Naive thymus-derived CD4-positive, alpha-beta T cell (primary cell): Measurements from ENCODE around the gene PPP1R1B. TPM values are rescaled to one million over a fixed set of nuclear protein-coding genes. Genes with fewer than 3 reads are reported as not detected.

Experiments used
- ATAC-seq: fragments of 150-1000 bp; cut with Tn5 transposase; 2 replicates; pipeline ENCODE4 v1.10.0; 2021; ENCODE audit warnings: mild to moderate bottlenecking, moderate library complexity
- CTCF ChIA-PET: fragments of 350-600 bp; sonication (Branson Sonifier 250); formaldehyde crosslinking; loops from one replicate; lab custom pipeline; 2021; ENCODE audit warnings: antibody characterized with exemption; lab: Charles Lee
- POLR2A ChIA-PET: fragments of 350-600 bp; sonication (Branson Sonifier 250); formaldehyde crosslinking; loops from one replicate; lab custom pipeline; 2021; ENCODE audit warnings: antibody characterized with exemption, inconsistent platforms; lab: Charles Lee
- DNase-seq, 9 donors: peaks; one replicate each; pipeline versions ENCODE4 v3.0.0 to v3.0.0-alpha.2; 2020 to 2022; ENCODE audit warnings: mixed read lengths in 1 of 9
- H3K27ac ChIP-seq: one replicate; pipeline ENCODE4 v1.7.0; 2013; ENCODE audit warnings: mild to moderate bottlenecking, low read depth, low read length, moderate library complexity
- H3K27me3 ChIP-seq, 2 donors: one replicate each; pipeline ENCODE4 v1.7.0; 2013; ENCODE audit warnings: low read length in 2 of 2, mild to moderate bottlenecking in 2 of 2, moderate library complexity in 2 of 2; ENCODE audit not compliant: control insufficient read depth in 2 of 2, insufficient read depth in 2 of 2
- H3K36me3 ChIP-seq, 3 experiments: 1 replicate in 2 of 3; 2 replicates in 1 of 3; pipeline ENCODE4 v1.7.0; 2013; ENCODE audit warnings: low read length in 3 of 3, mild to moderate bottlenecking in 3 of 3, moderate library complexity in 1 of 3; ENCODE audit not compliant: insufficient read depth in 3 of 3, control insufficient read depth in 2 of 3
- H3K4me1 ChIP-seq, 2 donors: one replicate each; pipeline ENCODE4 v1.7.0; 2013; ENCODE audit warnings: low read length in 2 of 2, mild to moderate bottlenecking in 2 of 2, moderate library complexity in 1 of 2; ENCODE audit not compliant: control insufficient read depth in 2 of 2, insufficient read depth in 2 of 2
- H3K4me3 ChIP-seq: 2 replicates; pipeline ENCODE4 v1.7.0; 2013; ENCODE audit warnings: mild to moderate bottlenecking, low read length
- H3K9me3 ChIP-seq, 3 experiments: 1 replicate in 2 of 3; 2 replicates in 1 of 3; pipeline ENCODE4 v1.7.0; 2013; ENCODE audit warnings: low read length in 3 of 3; ENCODE audit not compliant: control insufficient read depth in 2 of 3
- H3K27ac Mint-ChIP-seq, 9 donors: one replicate each; pipeline ENCODE4 v1.8.0; 2020 to 2022; ENCODE audit warnings: mixed read lengths in 9 of 9, mild to moderate bottlenecking in 8 of 9, moderate library complexity in 5 of 9, inconsistent platforms in 2 of 9
- H3K27me3 Mint-ChIP-seq, 5 donors: one replicate each; pipeline ENCODE4 v1.8.0; 2021 to 2022; ENCODE audit warnings: mixed read lengths in 5 of 5, mild to moderate bottlenecking in 1 of 5
- H3K36me3 Mint-ChIP-seq, 5 donors: one replicate each; pipeline ENCODE4 v1.8.0; 2020 to 2022; ENCODE audit warnings: mixed read lengths in 5 of 5, mild to moderate bottlenecking in 3 of 5, inconsistent platforms in 1 of 5
- H3K4me1 Mint-ChIP-seq, 7 donors: one replicate each; pipeline ENCODE4 v1.8.0; 2020 to 2022; ENCODE audit warnings: mixed read lengths in 7 of 7, mild to moderate bottlenecking in 3 of 7, inconsistent platforms in 1 of 7
- H3K4me3 Mint-ChIP-seq, 10 donors: one replicate each; pipeline ENCODE4 v1.8.0; 2020 to 2022; ENCODE audit warnings: mild to moderate bottlenecking in 10 of 10, mixed read lengths in 10 of 10, moderate library complexity in 6 of 10, inconsistent platforms in 2 of 10
- H3K9me3 Mint-ChIP-seq, 11 donors: one replicate each; pipeline ENCODE4 v1.8.0; 2020 to 2022; ENCODE audit warnings: mixed read lengths in 11 of 11, mild to moderate bottlenecking in 4 of 11, inconsistent platforms in 1 of 11, moderate library complexity in 1 of 11
- intact Hi-C, 2 donors: fragments of 100-400 bp; cut with micrococcal nuclease; formaldehyde crosslinking; loops; one replicate each; pipeline ENCODE4 v1.15.1; 2023
- polyA plus RNA-seq, 2 donors: library from polyadenylated mRNA; unstranded; fragments of 300-500 nt; fragmentation: Illumina TruSeq; gene quantifications; one replicate each; pipeline ENCODE4 v1.2.3, GENCODE V29; 2021
- total RNA-seq, 6 experiments: library from RNA in 5 of 6; stranded (reverse) in 5 of 6; gene quantifications; 1 replicate in 5 of 6; 2 replicates in 1 of 6; pipeline ENCODE4 v1.2.3 and lab custom pipeline; 2021 to 2026

The PPP1R1B gene
- total and polyA plus RNA-seq, 7 experiments from 2014 or later, result not detected

GRCh38 chr17:39604911-39605491, 21.8 kb upstream of the PPP1R1B start:
- H3K4me1 Mint-ChIP-seq, result peaks cover 0 to 31% (median 18%) of the 10 kb centered on the region in 7 donors
- Histone ChIP-seq H3K4me3 (no peak overlapping the region), H3K36me3 (no peaks in the 10 kb centered on the region), H3K9me3 (no peaks in the 10 kb centered on the region), H3K27ac (no peak overlapping the region), H3K4me1 (peaks cover 14 to 39% of the 10 kb centered on the region in 2 donors), H3K27me3 (peaks cover 21 to 45% of the 10 kb centered on the region in 2 donors)
- DNase-seq (no peak), ATAC-seq (no peak)
- peaks cover 53 to 85% (median 60%) of the 10 kb centered on the region in 5 donors for H3K27me3 Mint-ChIP-seq
- POLR2A ChIA-PET, result interaction anchor here (1.0 kb wide), 1 partner anchor 9 kb away, joined by 3 read pairs; no protein-coding TSS in a partner anchor
- intact Hi-C loops, result no loop called here
- H3K4me3 Mint-ChIP-seq, result peak overlapping the region in 9 of 10 donors; percentile 14 to 75 (median 58)
- CTCF ChIA-PET, result no interaction called here
- H3K36me3 Mint-ChIP-seq, result no peaks in the 10 kb centered on the region
- peak overlapping the region in 1 of 9 donors; percentile 52 for H3K27ac Mint-ChIP-seq
- H3K9me3 Mint-ChIP-seq, result peaks cover 0 to 2% (median 0%) of the 10 kb centered on the region in 11 donors

GRCh38 chr17:39605492-39606433, 21.0 kb upstream of the PPP1R1B start:
- Mint-ChIP-seq H3K27me3 (peaks cover 46 to 83% (median 52%) of the 10 kb centered on the region in 5 donors), H3K4me1 (peaks cover 0 to 30% (median 17%) of the 10 kb centered on the region in 7 donors), H3K36me3 (no peaks in the 10 kb centered on the region), H3K9me3 (peaks cover 0 to 2% (median 0%) of the 10 kb centered on the region in 11 donors), H3K4me3 (peak overlapping the region in 9 of 10 donors; percentile 18 to 75 (median 58)), H3K27ac (peak overlapping the region in 1 of 9 donors; percentile 55)
- no peak overlapping the region for H3K27ac ChIP-seq
- H3K4me1 ChIP-seq, result peaks cover 14 to 37% of the 10 kb centered on the region in 2 donors
- H3K36me3 ChIP-seq, result no peaks in the 10 kb centered on the region
- ChIA-PET POLR2A (interaction anchor here (1.0 kb wide), 2 partner anchors 9 to 10 kb away, joined by 3 read pairs; no protein-coding TSS in a partner anchor), CTCF (interaction anchor here (0.7 kb wide), 1 partner anchor 820 kb away, joined by 3 read pairs; no protein-coding TSS in a partner anchor)
- H3K27me3 ChIP-seq, result peaks cover 16 to 38% of the 10 kb centered on the region in 2 donors
- peak in 1 of 9 donors; percentile 37 for DNase-seq
- intact Hi-C loops, result no loop called here
- no peak overlapping the region for H3K4me3 ChIP-seq
- peak; percentile 20 for ATAC-seq
- H3K9me3 ChIP-seq, result no peaks in the 10 kb centered on the region

- ChIA-PET CTCF (no interaction called here), POLR2A (interaction anchor here (0.6 to 1.0 kb wide), 3 partner anchors 9 to 20 kb away, joined by 3 read pairs; partner anchors contain the start of gene PPP1R1B)
- Histone ChIP-seq H3K4me1 (peaks cover 14 to 37% of the 10 kb centered on the region in 2 donors), H3K4me3 (no peak overlapping the region), H3K27me3 (peaks cover 12 to 36% of the 10 kb centered on the region in 2 donors), H3K27ac (no peak overlapping the region), H3K9me3 (no peaks in the 10 kb centered on the region), H3K36me3 (no peaks in the 10 kb centered on the region)
- Mint-ChIP-seq H3K27me3 (peaks cover 38 to 82% (median 44%) of the 10 kb centered on the region in 5 donors), H3K9me3 (peaks cover 0 to 2% (median 0%) of the 10 kb centered on the region in 11 donors), H3K4me3 (peak overlapping the region in 3 of 10 donors; percentile 43 to 71 (median 61)), H3K4me1 (peaks cover 0 to 30% (median 17%) of the 10 kb centered on the region in 7 donors), H3K36me3 (no peaks in the 10 kb centered on the region), H3K27ac (peak overlapping the region in 1 of 9 donors; percentile 46)
- DNase-seq (no peak), ATAC-seq (no peak)
- intact Hi-C loops, result no loop called here
Measured at GRCh38 chr17:39606434-39607056, 20.2 kb upstream of the PPP1R1B start.

- H3K36me3 Mint-ChIP-seq, result no peaks in the 10 kb centered on the region
- no peak for ATAC-seq
- H3K4me3 ChIP-seq, result no peak overlapping the region
- peak overlapping the region in 1 of 9 donors; percentile 23 for H3K27ac Mint-ChIP-seq
- H3K27me3 Mint-ChIP-seq, result peaks cover 31 to 75% (median 37%) of the 10 kb centered on the region in 5 donors
- ChIA-PET CTCF (no interaction called here), POLR2A (interaction anchor here (0.6 kb wide), 1 partner anchor 19 kb away, joined by 3 read pairs; the partner anchor contains the start of gene PPP1R1B)
- H3K4me3 Mint-ChIP-seq, result peak overlapping the region in 3 of 10 donors; percentile 30 to 71 (median 43)
- intact Hi-C loops, result no loop called here
- H3K9me3 ChIP-seq, result no peaks in the 10 kb centered on the region
- peaks cover 8 to 30% of the 10 kb centered on the region in 2 donors for H3K27me3 ChIP-seq
- no peak for DNase-seq
- H3K27ac ChIP-seq, result no peak overlapping the region
- peaks cover 14 to 37% of the 10 kb centered on the region in 2 donors for H3K4me1 ChIP-seq
- peaks cover 0 to 2% (median 0%) of the 10 kb centered on the region in 11 donors for H3K9me3 Mint-ChIP-seq
- peaks cover 0 to 30% (median 17%) of the 10 kb centered on the region in 7 donors for H3K4me1 Mint-ChIP-seq
- no peaks in the 10 kb centered on the region for H3K36me3 ChIP-seq
Measured at GRCh38 chr17:39607057-39607850, 19.5 kb upstream of the PPP1R1B start.

- H3K4me3 ChIP-seq, result no peak within 1 kb of the TSS
- intact Hi-C loops, result no loop called here
Measured at GRCh38 chr17:39607851-39608130, 19.0 kb upstream of the PPP1R1B start, which contains the start of gene NEUROD2. TSS of gene NEUROD2 (minus strand) at chr17:39607920. CDS start at chr17:39606599, 1,321 bp downstream.

More at GRCh38 chr17:39607851-39608130, 19.0 kb upstream of the PPP1R1B start, which contains the start of gene NEUROD2:
- Histone ChIP-seq H3K36me3 (no peaks in the 10 kb centered on the region), H3K4me1 (peaks cover 14 to 37% of the 10 kb centered on the region in 2 donors), H3K27ac (no peak within 1 kb of the TSS), H3K9me3 (no peaks in the 10 kb centered on the region), H3K27me3 (peaks cover 5 to 24% of the 10 kb centered on the region in 2 donors)
- peaks cover 25 to 70% (median 33%) of the 10 kb centered on the region in 5 donors for H3K27me3 Mint-ChIP-seq
- ChIA-PET CTCF (no interaction called here), POLR2A (no interaction called here)
- no peaks in the 10 kb centered on the region for H3K36me3 Mint-ChIP-seq
- DNase-seq (no peak), ATAC-seq (no peak)
- H3K9me3 Mint-ChIP-seq, result peaks cover 0 to 2% (median 0%) of the 10 kb centered on the region in 11 donors
- peaks cover 0 to 30% (median 17%) of the 10 kb centered on the region in 7 donors for H3K4me1 Mint-ChIP-seq
- H3K4me3 Mint-ChIP-seq, result peak within 1 kb of the TSS in 3 of 10 donors; percentile 30 to 71 (median 43)
- peak within 1 kb of the TSS in 1 of 9 donors; percentile 46 for H3K27ac Mint-ChIP-seq
